A204.1 (cell line): ENCODE data around the gene VENTX.
"Not testable (repeated sequence)": the region's sequence is repeated elsewhere in the genome, so short reads cannot be mapped to it uniquely, and the experiment has no call there.

Experiments
- FAIRE-seq: peaks from 2 replicates; lab custom pipeline; 2012; peaks lifted over from hg19 to GRCh38; lab: Jason Lieb, UNC

VENTX gene

DNA sequence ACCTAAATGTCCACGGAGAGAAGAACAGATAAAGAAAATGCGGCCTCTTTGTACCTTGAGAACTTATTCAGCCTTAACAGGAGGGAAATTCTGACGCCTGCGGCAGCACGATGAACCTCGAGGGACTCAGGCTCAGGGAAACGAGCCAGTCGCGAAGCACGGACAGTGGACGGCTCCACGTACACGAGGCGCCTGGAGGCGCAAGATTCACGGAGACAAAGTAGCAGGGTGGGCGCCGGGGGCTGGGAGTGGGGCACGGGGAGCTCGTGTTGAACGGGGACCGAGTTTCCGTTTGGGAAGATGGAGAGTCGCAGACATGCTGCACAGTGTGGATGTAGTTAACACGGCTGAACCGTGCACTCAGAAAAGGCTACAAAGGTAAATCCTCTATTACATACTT is 20.9 kb upstream of the VENTX start:
- no peak for FAIRE-seq

DNA sequence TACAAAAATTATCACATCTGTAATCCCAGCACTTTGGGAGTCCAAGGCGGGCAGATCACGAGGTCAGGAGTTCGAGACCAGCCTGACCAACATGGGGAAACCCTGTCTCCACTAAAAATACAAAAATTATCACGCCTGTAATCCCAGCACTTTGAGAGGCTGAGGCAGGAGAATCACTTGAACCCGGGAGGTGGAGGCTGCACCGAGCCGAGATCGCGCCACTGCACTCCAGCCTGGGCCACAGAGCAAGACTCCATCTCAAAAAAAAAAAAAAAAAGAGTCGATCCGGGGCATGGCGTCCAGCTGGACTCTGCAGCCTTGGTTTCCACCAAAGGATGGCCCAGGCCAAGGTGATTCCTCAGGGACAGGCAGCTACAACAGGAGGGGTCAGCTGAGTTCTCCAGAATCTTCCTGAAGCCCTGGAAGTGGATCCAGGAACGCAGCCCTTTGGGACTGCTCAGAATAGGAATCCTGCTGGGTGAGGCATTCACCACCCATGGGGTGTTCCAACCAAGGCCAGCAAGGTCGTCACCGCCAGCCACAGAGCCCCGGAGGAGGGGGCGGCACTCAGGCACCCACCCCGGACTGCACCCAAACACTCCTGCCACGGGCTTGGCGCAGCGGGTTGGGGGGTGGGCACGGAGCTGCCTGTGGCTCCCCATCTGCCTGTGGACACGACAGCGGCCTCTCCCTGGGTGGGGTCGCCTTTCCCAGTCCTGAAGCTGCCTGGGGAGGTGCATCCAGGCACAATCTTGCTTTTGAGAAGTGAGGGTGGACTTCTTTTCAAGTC is 19.7 kb upstream of the VENTX start:
- no peak for FAIRE-seq

DNA sequence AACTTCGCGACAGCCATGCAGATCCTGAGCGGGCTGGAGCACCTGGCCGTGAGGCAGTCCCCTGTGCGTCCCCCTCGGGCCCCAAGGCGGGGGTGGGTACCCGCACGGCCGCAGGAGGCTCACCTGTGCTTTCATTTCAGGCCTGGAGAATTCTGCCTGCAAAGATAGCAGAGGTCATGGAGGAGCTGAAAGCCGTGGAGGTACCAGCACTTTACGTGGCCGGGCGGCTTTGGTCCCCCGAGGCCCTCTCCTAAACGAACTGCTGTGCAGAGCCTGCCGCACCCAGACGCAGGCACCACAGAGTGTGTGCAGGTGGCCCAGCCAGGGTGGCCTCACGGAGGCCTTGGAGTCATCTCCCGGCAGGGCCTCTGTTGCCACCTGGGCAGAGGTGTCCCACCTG is 18.8 kb upstream of the VENTX start:
- no peak for FAIRE-seq

DNA sequence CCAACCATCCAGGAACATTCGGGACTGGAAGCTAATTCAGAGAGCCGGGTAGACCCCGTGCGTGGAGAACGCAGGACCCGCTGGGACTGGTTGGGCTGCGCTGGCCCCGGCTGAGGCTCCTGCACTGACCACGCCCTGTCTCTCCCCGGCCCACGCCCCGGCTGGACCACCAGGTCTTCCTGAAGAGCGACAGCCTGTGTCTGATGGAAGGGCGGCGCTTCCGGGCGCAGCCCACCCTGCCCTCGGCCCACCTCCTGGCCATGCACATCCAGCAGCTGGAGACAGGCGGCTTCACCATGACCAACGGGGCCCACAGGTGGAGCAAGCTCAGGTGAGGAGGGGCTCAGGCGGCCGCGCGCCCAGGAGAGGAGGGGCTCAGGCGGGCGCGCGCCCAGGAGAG is 17.9 kb upstream of the VENTX start:
- FAIRE-seq = no peak

DNA sequence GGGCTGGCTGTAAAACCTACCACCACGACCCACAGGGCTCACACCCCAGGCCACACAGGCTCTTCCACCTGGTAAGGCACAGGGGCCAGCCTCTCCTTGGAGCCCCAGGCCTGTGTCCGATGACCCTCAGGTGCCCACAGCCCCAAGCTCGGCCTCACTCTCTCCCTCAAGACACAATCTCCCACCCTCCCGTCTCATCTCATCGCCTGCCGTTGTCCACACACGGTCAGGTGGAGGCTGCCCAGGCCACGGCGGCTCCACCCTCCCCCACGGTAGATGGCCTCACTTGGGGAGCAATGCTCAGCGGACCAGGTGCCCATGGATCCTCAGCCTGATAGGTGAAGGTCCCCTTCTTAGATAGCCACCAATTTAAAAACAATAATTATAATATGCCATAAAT is 16.3 kb upstream of the VENTX start:
- no peak for FAIRE-seq

DNA sequence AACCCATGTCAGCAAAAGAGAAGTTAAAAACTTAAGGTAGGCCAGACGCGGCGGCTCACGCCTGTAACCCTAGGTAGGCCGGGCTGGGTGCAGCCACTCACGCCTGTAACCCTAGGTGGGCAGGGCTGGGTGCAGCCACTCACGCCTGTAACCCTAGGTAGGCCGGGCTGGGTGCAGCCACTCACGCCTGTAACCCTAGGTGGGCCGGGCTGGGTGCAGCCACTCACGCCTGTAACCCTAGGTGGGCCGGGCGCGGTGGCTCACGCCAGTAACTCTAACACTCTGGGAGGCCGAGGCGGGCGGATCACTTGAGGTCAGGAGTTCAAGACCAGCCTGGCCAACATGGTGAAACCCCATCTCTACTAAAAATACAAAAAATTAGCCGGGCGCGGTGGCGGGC is 15.9 kb upstream of the VENTX start:
- not testable (repeated sequence) for FAIRE-seq

DNA sequence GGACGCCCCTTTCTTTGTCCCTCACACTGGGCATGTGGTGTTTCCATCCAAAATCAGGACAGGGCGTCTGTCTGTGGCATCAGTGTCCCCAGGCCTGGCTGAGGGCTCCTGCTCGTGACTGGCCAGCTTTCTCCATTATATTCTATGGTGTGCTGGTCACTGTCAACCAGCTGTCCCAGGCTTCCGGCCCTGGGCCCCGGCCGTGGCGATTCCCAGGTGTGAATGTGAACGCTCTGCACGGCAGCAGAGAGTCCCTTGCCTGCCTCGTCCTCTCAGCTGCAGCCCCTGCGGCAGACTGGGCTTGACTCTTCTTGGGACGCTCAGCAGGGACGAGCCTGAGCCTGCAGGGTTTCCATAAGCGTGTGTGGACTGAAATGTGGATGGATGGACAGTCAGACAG is 13.6 kb upstream of the VENTX start:
- no peak for FAIRE-seq

DNA sequence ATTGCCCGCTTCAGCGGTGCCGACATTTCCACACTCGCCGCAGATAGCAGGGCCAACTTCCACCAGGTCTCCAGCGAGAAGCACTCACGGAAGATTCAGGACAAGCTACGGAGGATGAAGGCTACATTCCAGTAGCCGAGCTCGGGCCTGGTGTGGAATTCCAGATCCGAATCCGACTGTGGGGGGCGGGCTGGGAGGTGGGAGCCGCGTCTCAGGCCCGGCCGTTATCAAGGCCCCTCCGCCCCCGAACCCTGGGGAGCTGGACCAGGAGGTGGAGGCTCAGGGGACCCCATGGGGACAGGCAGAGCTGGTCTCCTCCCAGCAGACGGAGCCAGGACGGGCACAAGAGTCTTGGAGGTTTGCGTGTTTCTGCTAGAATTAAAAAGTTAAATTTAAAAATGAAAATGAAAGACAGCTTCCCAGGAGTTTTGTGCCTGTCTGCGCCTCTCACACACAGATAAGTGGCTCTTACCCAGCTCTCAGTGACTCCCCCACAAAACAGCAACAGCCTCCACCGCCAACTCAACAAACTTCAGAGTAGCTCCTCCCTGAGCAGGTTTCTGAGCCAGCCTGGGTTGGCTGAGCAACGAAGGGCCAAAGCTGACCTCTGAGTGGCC is 12.8 kb upstream of the VENTX start:
- FAIRE-seq = no peak

DNA sequence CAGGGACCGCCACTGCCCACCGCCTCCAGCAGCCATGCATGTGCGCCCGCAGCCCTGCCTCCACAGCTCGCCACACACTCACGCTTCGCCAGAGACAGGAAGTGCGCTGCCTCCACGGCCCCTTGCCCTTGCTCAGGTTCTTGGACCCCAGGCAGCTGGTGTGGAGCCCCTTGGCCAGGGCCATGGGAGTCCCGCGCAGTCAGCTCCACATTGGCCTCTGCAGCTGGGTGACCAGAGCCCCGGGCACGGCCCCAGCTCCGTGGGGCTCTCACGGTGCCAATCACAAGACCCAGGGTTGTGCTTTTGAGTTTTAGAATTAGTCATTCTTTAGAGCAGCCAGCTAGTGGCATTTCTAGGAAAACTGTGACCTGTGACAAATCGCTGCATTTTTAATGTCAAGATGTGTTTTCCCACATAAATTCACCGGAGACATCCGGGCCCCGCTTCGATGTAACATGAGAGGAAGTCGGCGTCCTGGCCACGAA is 11.9 kb upstream of the VENTX start:
- no peak for FAIRE-seq

DNA sequence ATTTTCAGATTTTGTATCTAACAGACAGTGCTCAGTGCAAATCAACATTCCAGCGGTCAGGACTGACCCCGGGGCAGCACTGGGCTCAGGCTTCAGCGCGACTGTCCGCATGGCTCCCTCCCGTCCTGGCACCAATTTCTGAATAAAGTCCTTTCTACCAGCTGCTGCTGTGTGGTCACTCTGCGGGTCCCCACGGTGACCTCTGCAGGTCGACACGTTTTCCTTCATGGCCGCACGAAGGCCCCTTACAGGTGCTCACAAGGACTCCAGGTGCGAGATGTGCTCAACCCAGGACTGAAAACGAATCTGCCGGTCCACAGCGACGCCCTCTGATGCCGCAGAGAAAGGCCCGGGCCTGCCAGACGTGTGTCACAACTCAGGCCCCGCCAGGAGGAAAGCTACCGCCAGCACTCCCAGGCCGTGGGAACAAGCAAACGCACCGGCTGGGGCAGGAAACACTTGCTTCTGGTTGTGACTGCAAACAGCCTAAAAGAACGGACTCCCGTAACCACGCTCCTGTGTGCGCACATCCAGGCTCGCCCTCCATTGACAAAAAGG is 11.3 kb upstream of the VENTX start:
- FAIRE-seq = no peak

DNA sequence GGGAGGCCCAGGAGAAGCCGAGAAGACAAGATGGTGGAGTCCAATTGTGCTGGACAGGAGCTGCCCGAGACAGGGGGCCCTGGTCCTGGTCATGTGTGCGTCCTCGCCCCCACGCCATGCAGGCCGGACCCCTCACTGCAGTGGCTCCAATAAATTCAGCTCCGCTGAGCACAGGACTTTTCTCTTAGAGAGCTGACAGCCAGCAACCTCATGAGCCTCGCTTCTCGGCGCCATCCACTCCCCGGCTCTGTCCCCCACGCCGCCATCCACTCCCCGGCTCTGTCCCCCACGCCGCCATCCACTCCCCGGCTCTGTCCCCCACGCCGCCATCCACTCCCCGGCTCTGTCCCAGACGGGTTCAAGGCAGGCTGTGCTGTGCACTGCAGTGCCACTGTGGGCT is 10.4 kb upstream of the VENTX start:
- FAIRE-seq = no peak

DNA sequence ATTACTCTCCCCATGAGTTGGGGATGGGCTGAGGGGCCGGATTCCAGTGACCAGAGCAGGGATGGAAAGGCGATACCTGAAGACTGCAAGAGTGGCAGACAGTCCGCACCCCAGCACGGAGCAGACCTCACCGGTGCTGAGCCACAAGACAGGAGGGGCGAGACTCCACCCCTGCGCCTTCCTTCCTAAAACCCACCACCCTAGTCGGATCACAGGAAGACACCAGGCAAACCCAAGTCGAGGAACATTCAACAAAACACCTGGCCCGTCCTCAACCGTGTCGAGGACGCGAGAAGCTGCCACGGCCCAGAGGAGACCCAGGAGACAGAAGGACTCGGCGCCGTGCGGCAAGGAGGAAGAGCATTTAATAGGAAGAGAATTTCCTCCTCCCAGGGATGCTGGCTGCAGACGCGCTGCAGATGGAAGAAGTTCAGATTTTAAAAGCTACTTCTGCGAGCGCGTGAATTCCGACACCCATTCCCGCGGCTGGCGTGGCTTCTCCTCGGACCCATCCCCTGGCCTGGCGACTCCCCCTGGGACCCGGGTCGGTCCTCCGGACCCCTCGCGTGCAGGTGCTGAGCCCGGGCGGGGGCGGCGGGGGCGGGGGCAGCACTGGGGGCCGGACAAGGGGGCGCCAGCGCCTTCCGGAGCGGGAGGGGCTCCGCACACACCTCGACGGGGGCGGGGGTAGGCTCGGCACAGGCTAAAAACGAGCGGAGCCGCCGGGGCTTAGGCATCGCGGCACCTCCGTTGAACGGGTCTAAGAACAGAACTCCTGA is 8.2 kb upstream of the VENTX start:
- no peak for FAIRE-seq

DNA sequence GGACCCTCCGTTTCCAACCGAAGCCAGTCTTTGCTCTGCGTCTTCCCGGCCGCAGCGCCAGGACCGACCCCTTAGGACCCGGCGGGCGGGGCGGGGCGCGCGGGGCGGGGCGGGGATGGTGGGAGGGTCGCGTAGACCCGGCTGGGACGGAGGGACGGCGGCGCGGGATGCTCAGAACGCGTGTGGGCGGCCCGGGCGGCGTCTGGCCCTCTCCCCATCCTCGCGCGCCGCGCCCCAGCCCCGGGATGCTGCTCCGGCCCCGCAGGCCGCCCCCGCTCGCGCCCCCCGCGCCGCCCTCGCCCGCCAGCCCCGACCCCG is 7.7 kb upstream of the VENTX start, which contains the start of gene UTF1:
Gene UTF1 (plus strand): TSS at position 174 of the 318 bp plus-strand sequence. CDS start 72 bp downstream, at position 246.
- no peak for FAIRE-seq

DNA sequence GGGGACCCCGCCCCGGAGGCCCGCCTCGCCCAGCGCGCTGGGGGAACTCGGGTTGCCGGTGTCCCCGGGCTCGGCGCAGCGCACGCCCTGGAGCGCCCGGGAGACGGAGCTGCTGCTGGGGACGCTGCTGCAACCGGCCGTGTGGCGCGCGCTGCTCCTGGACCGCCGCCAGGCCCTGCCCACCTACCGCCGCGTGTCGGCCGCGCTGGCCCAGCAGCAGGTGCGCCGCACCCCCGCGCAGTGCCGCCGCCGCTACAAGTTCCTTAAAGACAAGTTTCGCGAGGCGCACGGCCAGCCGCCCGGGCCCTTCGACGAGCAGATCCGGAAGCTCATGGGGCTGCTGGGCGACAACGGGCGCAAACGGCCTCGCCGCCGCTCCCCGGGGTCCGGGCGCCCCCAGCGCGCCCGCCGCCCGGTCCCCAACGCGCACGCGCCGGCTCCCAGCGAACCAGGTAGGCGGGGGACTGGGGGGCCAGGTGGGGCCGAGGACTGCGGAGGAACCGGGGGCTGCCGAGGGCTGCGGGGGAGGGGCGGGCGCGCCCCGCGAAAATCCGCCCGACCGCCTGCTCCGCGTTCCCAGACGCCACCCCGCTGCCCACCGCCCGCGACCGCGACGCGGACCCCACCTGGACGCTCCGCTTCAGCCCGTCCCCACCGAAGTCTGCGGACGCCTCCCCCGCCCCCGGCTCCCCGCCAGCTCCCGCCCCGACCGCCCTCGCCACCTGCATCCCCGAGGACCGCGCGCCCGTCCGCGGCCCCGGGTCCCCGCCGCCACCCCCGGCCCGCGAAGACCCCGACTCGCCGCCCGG is 7.1 kb upstream of the VENTX start:
- no peak for FAIRE-seq

DNA sequence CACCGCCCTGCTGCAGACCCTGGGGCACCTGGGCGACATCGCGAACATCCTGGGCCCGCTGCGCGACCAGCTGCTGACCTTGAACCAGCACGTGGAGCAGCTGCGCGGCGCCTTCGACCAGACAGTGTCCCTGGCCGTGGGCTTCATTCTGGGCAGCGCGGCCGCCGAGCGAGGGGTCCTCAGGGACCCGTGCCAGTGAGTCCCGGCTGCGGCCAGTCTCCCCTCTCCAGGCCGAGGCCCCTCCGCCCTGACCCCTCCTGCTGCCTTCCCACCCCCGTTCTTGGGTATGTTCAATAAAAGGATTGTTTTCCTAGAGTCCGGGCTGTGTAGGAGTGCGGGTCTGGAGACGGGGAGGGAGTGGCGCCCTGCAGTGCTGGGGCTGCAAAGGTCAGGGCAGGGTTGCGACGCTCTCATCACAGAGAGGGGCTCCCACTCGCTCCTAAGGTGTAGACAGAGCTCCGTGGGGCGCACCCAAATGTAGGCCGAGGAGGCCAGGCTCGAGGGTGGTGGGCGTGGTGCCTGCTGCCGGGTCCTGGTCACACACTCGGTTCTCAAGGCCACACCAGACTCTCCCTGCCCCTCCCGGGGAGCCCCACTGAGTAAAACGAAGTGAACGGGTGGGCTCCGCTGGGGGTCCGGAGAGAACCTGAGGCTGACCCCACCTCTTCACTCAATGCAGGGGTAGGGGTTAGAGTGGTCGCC is 6.3 kb upstream of the VENTX start:
- no peak for FAIRE-seq

DNA sequence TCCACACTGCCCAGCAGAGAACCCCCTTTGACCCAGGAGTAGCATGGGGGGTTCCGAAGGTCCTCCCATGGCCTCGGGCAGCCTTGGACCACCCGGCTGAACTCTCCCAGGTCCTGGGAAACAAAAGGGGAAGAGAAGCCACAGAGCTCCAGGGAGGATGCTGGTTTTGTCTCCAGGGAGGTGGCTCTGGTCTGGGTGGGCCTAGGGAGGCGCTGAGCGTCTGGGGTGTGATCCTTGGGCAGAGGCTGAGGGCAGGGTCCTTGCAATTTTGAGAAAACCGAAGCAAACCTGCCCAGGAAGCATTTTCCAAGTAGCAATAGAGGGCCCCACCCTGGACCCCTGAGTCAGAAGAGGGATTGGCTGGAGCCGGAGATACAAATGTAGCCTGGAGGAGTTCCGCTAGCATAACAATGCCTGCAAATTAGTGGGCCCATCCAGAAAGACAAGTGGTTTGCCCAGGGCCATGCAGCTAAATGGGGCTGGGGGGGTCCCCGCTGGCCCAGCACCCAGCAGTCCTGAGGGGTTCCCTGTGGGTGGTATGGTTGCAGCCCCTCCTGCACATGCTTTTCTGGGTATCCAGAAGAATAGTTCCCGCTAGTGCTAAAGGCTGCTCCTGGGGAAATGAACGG is 5.6 kb upstream of the VENTX start:
- FAIRE-seq = no peak

DNA sequence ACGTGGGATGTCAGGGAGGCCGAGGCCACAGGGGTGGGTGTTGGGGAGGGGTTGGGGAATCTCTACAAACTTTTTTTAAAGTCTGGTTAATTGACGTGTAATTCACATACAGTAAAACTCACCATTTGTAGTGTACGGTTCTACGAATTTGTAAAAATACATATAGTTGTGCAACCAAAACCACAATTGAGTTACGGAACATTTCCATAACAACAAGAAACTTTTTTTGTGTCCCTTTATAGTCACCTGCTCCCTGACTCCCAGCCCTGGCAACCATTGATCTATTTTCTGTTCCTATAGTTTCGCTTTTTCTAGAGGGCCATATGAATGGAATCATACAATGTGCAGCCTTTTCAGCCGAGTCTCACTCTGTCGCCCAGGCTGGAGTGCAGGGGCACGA is 2.9 kb upstream of the VENTX start:
- FAIRE-seq = not testable (repeated sequence)

DNA sequence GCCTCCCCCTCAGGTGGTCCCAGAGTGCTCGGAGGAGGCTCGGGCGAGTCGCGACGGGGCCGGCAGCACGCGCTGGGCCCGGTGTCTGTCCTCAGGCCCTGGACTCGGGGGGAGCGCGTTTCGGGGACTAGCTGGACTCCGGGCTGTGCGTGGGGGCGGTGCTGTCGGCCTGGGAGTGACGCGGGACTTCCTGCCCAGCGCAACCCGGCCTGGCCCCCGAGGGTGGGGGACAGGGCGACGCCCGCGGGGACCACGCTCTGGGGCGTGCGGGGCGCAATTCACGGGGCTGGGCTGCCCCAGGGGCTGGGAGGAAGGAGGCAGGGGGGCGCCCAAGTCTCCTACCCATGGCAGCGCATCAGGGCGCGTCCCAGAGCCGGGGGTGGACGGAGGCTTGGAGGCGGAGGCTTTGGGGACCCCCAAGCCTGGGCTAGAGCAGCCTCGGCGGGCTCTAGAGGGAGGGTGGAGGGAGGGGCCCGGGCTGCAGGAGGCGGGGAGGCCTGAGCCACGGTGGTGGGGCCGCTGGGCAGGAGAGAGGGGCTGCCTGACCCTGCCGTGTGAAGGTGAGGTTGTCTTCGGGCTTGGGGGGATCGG is 2.3 kb upstream of the VENTX start:
- no peak for FAIRE-seq

DNA sequence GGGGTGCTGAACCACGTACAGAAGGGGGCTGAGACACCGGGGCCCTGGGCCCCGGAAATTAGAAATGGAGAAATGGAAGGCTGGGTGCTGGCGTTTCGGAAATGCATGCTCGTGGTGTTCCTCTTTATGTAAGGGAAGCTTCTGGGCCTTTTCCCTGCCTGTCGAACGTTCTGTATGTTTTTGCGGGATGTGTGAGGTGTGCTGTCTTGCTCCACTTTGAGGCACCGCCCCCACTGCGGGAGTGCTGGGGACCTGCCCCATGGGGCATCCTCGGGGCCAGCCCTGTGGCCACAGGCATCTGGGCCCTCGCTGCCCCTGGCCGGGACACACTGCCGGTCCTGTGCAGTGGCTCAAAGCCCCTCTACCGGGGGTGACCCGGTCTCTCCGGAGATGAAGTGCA is 1.7 kb upstream of the VENTX start:
- FAIRE-seq = no peak

DNA sequence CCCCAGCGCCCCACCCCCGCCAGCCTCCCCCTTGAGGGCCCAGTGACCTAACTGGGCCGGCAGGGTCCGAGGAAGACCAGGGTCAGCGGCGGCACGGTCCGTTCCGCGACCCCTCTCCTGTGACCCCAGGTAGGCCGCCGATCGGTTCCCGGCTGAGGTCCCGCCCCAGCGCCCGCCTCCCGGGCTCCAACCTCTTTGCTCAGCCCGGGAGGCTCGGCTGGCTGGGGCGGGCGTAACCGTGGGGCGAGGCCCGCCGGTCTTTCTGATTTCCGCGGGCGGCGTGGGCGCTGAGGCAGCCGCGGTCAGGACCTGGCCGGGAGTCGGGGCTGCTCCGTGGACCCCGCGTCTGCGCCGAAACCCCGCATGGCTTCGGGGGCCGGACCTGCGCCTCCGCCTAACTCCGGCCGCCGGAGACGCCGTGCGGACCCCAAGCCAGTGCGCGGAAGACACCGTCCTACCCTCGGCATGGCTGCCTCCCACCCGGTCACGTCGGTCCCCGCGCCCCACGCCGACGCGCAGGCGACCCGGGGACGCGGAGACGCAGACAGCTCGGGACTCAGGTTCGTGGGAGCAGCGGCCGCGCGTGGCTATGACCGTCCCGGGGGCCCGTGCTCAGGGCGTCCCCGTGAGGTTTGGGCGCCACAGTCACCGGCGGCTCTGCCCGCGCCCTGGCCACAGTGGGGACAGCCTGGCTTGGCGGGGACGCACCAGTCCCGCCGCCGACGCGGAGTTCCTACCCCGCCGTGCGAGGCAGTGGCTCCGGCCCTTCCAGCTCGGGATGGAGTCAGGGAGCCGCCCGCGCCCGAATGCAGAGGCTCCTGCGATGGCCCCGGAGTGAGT is 1.0 kb upstream of the VENTX start:
- FAIRE-seq = no peak
